ENCODE results near the gene LIPC. TPM values are rescaled to one million over a fixed set of nuclear protein-coding genes. Genes with fewer than 3 reads are reported as not detected.

The LIPC gene
- polyA plus RNA-seq, 2 of the 4 experiments (the other 2 are of a cell fraction), result 0.13 to 0.30 TPM

DNA sequence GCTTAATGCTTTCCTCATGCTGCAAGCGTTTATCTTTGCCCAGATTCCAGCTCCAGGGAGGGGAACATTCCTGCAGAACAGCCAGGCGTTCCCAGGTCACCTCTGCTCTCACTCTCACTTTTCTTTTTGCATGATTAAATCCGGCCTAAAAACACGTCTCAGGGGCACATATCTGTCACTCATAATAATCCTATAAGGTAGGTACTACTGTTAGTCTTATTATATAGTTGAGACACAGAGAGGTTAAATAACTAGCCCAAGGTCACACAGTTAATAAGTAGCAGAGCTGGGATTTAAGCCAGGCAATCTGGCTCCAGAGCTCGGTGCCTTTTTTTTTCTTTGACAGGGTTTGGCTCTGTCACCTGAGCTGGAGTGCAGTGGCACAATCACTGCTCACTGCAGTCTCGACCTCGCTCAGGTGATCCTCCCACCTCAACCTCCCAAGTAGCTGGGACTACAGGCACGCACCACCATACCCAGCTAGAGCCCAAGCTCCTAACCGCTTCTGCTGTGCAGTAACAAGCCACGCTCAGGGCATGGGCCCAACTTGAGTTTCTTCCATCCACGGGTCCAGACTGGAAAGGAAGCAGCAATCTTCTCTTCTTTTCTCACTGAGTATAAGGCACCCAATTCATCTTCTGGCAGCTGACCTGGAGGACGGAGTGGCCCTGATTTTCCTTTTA lies 96.5 kb downstream of the LIPC start:
- POLR2A ChIA-PET, result interaction anchor here (1.6 kb wide), 1 partner anchor 19 kb away, joined by 6 read pairs; no protein-coding TSS in a partner anchor
- WGBS (ENCODE audit: missing lambda C conversion rate), result 42% methylated on average over 12 of the region's 12 CpGs
- 0 out of 5 replicates have a peak, but pooled peaks of 1 of the 2 experiments have one; percentile 40 for TF ChIP-seq JUN (IDR thresholded peaks at IDR 0.05)
- no peak for TF ChIP-seq HOXA7 (CRISPR knock-in tag; IDR thresholded peaks at IDR 0.05)
- no peak for TF ChIP-seq HDAC2 (IDR thresholded peaks at IDR 0.05)
- TF ChIP-seq MAX (IDR thresholded peaks at IDR 0.05), result peak; percentile 65
- peak in 1 of 2 experiments; percentile 19; a peak in 1 of 5 replicates for TF ChIP-seq RAD21 (conservative IDR thresholded peaks at IDR 0.05 in 1 of 2, IDR thresholded peaks at IDR 0.05 in 1 of 2)
- no peak for TF ChIP-seq RNF2 (IDR thresholded peaks at IDR 0.05; ENCODE audit: borderline replicate concordance, low read depth)
- peak in 1 of 2 experiments; percentile 62; a peak in 1 of 5 replicates for TF ChIP-seq EP300 (IDR thresholded peaks at IDR 0.05)
- TF ChIP-seq GATA3 (IDR thresholded peaks at IDR 0.05; ENCODE audit: borderline replicate concordance), result peak; percentile 81
- TF ChIP-seq CHD2 (IDR thresholded peaks at IDR 0.05; ENCODE audit: low read length, partially characterized antibody), result peak; percentile 15
- no peak for TF ChIP-seq POLR2A (IDR thresholded peaks at IDR 0.05; ENCODE audit: low read length)
- TF ChIP-seq CEBPB (IDR thresholded peaks at IDR 0.05), result peak in 1 of 2 experiments; percentile 57; a peak in 1 of 4 replicates
- TF ChIP-seq BCL3 (IDR thresholded peaks at IDR 0.05), result 0 out of 3 replicates have a peak, but pooled peaks have one; percentile 55
- TF ChIP-seq FOXS1 (CRISPR knock-in tag; IDR thresholded peaks at IDR 0.05), result 0 out of 2 replicates have a peak, but pooled peaks have one; percentile 2
- TF ChIP-seq ZFP36 (IDR thresholded peaks at IDR 0.05; ENCODE audit: borderline replicate concordance, partially characterized antibody), result peak; percentile 60
- no peak for TF ChIP-seq TP53 (CRISPR knock-in tag; IDR thresholded peaks at IDR 0.05)
- TF ChIP-seq, protein P1, sequence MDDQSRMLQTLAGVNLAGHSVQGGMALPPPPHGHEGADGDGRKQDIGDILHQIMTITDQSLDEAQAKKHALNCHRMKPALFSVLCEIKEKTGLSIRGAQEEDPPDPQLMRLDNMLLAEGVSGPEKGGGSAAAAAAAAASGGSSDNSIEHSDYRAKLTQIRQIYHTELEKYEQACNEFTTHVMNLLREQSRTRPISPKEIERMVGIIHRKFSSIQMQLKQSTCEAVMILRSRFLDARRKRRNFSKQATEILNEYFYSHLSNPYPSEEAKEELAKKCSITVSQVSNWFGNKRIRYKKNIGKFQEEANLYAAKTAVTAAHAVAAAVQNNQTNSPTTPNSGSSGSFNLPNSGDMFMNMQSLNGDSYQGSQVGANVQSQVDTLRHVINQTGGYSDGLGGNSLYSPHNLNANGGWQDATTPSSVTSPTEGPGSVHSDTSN (IDR thresholded peaks at IDR 0.05), result no peak
- no peak for TF ChIP-seq NPAS2 (CRISPR knock-in tag; IDR thresholded peaks at IDR 0.05; ENCODE audit: borderline replicate concordance)
- TF ChIP-seq FOSL2 (IDR thresholded peaks at IDR 0.05), result 0 out of 2 replicates have a peak, but pooled peaks have one; percentile 3
- peak; percentile 42; the same call in 1 of the 2 replicates for TF ChIP-seq FOSL2 (CRISPR knock-in tag; IDR thresholded peaks at IDR 0.05)
- CTCF ChIA-PET, result interaction anchor here (0.6 to 1.3 kb wide), 10 partner anchors 16 to 433 kb away, joined by 3 to 5 read pairs (median 3); no protein-coding TSS in a partner anchor
- Histone ChIP-seq H3K27ac (peak overlapping the region; percentile 72 to 84), H3K4me3 (no peak overlapping the region), H3K4me1 (peaks cover 59% of the 10 kb centered on the region), H3K4me2 (peak overlapping the region; percentile 65), H3K9me3 (no peaks in the 10 kb centered on the region)
- DNase-seq (ENCODE audit: low read depth in 1 of 2, low spot score in 1 of 2), result peak; percentile 63 to 82
- FAIRE-seq, result peak; percentile 61
- peak; percentile 83 to 88 for ATAC-seq

GRCh38 chr15:58529041-58529440 lies 97.2 kb downstream of the LIPC start:
- FAIRE-seq (no peak), DNase-seq (ENCODE audit: low read depth in 1 of 2, low spot score in 1 of 2) (no peak), ATAC-seq (peak in 1 of 2 experiments; percentile 12; a peak in 1 of 6 replicates)
- ChIA-PET CTCF (interaction anchor here (0.6 to 1.3 kb wide), 6 partner anchors 17 to 301 kb away, joined by 3 to 4 read pairs (median 3); no protein-coding TSS in a partner anchor), POLR2A (interaction anchor here (1.6 kb wide), 1 partner anchor 18 kb away, joined by 6 read pairs; no protein-coding TSS in a partner anchor)
- 82% methylated on average over 2 of the region's 2 CpGs for WGBS (ENCODE audit: missing lambda C conversion rate)
- Histone ChIP-seq H3K27ac (peak overlapping the region; percentile 72 to 84), H3K9me3 (no peaks in the 10 kb centered on the region), H3K4me2 (peak overlapping the region; percentile 65; the same call in 1 of the 3 replicates), H3K4me1 (peaks cover 52% of the 10 kb centered on the region), H3K4me3 (no peak overlapping the region)
- TF ChIP-seq HOXA7 (CRISPR knock-in tag; IDR thresholded peaks at IDR 0.05), result no peak
- TF ChIP-seq EP300 (IDR thresholded peaks at IDR 0.05), result no peak
- TF ChIP-seq JUN (IDR thresholded peaks at IDR 0.05), result no peak

DNA sequence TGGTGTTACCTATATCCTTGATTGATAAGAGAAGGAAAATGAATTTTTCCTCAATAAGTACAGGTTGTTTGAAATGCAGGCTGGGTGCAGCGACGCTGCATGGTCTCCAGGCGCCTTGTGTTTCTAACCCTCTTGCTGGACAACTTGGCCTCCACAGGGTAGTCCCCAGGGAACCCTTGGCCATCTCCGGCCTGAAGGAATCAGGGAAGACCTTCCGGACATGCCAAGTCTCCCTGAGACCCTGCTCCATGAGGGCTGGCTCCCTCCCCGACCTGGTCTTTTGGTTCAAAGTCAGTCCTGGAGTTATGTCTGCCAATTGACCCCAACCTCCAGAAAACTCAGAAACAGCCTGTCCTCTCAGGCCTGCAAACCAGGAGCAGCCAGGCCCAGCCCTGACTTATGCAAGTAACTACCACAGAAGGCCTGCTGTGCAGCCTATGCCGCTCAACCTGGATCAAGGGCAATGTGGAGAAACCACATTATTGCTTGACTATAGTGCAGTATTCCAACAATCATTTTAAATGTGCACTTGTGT lies 98.3 kb downstream of the LIPC start:
- Histone ChIP-seq H3K4me1 (peaks cover 41% of the 10 kb centered on the region), H3K4me2 (no peak overlapping the region), H3K27ac (peak overlapping the region in 1 of 2 experiments; percentile 84; a peak in 2 of 6 replicates), H3K4me3 (no peak overlapping the region), H3K9me3 (no peaks in the 10 kb centered on the region)
- no peak for ATAC-seq
- ChIA-PET CTCF (interaction anchor here (1.3 kb wide), 1 partner anchor 302 kb away, joined by 3 read pairs; no protein-coding TSS in a partner anchor), POLR2A (no interaction called here)
- FAIRE-seq, result no peak
- 84% methylated on average over 7 of the region's 7 CpGs for WGBS (ENCODE audit: missing lambda C conversion rate)
- DNase-seq (ENCODE audit: low read depth in 1 of 2, low spot score in 1 of 2), result no peak
- no peak for TF ChIP-seq HOXB5 (CRISPR knock-in tag; IDR thresholded peaks at IDR 0.05)
- no peak for TF ChIP-seq MAFK (IDR thresholded peaks at IDR 0.05; ENCODE audit: partially characterized antibody)
- no peak for TF ChIP-seq EHMT2 (IDR thresholded peaks at IDR 0.05; ENCODE audit: low read depth)
- TF ChIP-seq GATA3 (IDR thresholded peaks at IDR 0.05; ENCODE audit: borderline replicate concordance), result no peak
- TF ChIP-seq, protein P2, sequence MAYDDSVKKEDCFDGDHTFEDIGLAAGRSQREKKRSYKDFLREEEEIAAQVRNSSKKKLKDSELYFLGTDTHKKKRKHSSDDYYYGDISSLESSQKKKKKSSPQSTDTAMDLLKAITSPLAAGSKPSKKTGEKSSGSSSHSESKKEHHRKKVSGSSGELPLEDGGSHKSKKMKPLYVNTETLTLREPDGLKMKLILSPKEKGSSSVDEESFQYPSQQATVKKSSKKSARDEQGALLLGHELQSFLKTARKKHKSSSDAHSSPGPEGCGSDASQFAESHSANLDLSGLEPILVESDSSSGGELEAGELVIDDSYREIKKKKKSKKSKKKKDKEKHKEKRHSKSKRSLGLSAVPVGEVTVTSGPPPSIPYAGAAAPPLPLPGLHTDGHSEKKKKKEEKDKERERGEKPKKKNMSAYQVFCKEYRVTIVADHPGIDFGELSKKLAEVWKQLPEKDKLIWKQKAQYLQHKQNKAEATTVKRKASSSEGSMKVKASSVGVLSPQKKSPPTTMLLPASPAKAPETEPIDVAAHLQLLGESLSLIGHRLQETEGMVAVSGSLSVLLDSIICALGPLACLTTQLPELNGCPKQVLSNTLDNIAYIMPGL (CRISPR knock-in tag; IDR thresholded peaks at IDR 0.05; ENCODE audit: borderline replicate concordance), result no peak
- TF ChIP-seq POLR2AphosphoS2 (conservative IDR thresholded peaks at IDR 0.05; ENCODE audit: low read length), result no peak
- TF ChIP-seq CBX8 (IDR thresholded peaks at IDR 0.05), result no peak
- TF ChIP-seq POLR2A (IDR thresholded peaks at IDR 0.05; ENCODE audit: low read length), result no peak
- no peak for TF ChIP-seq SREBF2 (IDR thresholded peaks at IDR 0.05)
- no peak for TF ChIP-seq FOSL2 (IDR thresholded peaks at IDR 0.05)
- TF ChIP-seq FOSL2 (CRISPR knock-in tag; IDR thresholded peaks at IDR 0.05), result no peak
- no peak for TF ChIP-seq BCL3 (IDR thresholded peaks at IDR 0.05)
- no peak for TF ChIP-seq RARB (CRISPR knock-in tag; IDR thresholded peaks at IDR 0.05)
